ENCODE data around the gene TUSC1. TPM values are rescaled to one million over a fixed set of nuclear protein-coding genes. Genes with fewer than 3 reads are reported as not detected.

TUSC1 gene
- total and polyA plus RNA-seq, 2 of the 8 experiments (the other 6 are each of a cell fraction or from before 2014, with no cell fraction given), result 4.3 to 4.6 TPM

DNA sequence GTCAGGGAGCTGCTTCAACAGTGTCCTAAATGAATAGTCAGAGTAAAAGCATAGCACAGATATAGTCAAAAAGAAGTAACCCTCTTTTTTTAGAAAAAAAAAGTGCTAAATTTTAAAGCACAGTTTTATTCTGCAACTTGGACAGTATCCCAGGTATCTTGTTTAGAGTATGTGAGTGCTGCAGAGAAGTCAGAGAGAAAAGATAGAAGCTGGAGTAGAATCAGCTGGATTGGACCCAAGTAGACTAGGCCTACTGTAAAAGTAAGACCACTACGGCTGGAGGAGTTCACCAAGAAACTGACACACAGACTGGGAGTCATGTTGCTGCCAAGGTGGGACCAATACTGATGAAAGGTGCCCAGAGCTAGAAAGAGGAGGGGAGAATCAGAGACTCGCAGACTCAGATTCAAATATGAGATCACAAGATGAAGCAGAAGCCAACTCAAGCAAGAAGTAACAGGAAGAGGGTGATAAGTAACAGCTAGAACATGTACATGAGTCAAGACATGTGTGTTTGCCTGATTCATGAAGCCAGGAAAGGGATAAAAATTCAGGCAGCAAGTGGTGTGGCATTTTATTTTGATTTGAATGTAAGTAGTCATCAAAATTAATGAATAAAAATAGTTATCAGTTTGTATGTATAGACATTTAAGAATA lies 25.6 kb upstream of the TUSC1 start:
- H3K23ac ChIP-seq (ENCODE audit: insufficient read length), result no peak overlapping the region
- no peaks in the 10 kb centered on the region for H3K79me1 ChIP-seq (ENCODE audit: low read depth, low read length)
- no peaks in the 10 kb centered on the region for H3K79me2 ChIP-seq (ENCODE audit: control insufficient read depth in 1 of 2, insufficient read depth in 2 of 2, low read length in 2 of 2)
- no peak overlapping the region for H2BK15ac ChIP-seq (ENCODE audit: low read length)
- no peaks in the 10 kb centered on the region for H4K20me1 ChIP-seq (replicated peaks in 1 of 2; ENCODE audit: control insufficient read depth in 1 of 2, insufficient read depth in 2 of 2, low read length in 2 of 2)
- ChIA-PET POLR2A (ENCODE audit: partially characterized antibody) (no interaction called here), CTCF (ENCODE audit: partially characterized antibody) (interaction anchor here (1.4 kb wide), 1 partner anchor 11 kb away, joined by 3 read pairs; no protein-coding TSS in a partner anchor)
- H4K91ac ChIP-seq (replicated peaks; ENCODE audit: insufficient read length, low read length), result no peak overlapping the region
- no peaks in the 10 kb centered on the region for H3K9me3 ChIP-seq (ENCODE audit: insufficient read depth in 2 of 2, low read depth in 1 of 2, low read length in 1 of 2)
- H3K27me3 ChIP-seq (replicated peaks in 1 of 4; ENCODE audit: control insufficient read depth in 3 of 4, extremely low read depth in 1 of 4, insufficient read depth in 3 of 4, low read length in 3 of 4), result no peaks in the 10 kb centered on the region
- H2BK20ac ChIP-seq (ENCODE audit: low read length), result no peak overlapping the region
- H3K36me3 ChIP-seq (ENCODE audit: control insufficient read depth in 2 of 4, insufficient read depth in 4 of 4, low read length in 3 of 4), result no peaks in the 10 kb centered on the region
- H3K23me2 ChIP-seq (ENCODE audit: low read depth, low read length), result no peaks in the 10 kb centered on the region
- no peak overlapping the region for H4K8ac ChIP-seq (ENCODE audit: extremely low read depth, insufficient read depth, low read length)
- H2BK120ac ChIP-seq (replicated peaks; ENCODE audit: low read depth, low read length), result no peak overlapping the region
- H3K18ac ChIP-seq (ENCODE audit: extremely low read depth, low read length), result no peak overlapping the region
- H2AFZ ChIP-seq (ENCODE audit: low read length), result no peak overlapping the region
- TF ChIP-seq HDAC6 (IDR thresholded peaks at IDR 0.05; ENCODE audit: low read depth, low read length), result no peak
- H3K4me2 ChIP-seq (ENCODE audit: insufficient read depth in 1 of 2, low read depth in 2 of 2, low read length in 2 of 2), result no peak overlapping the region
- no peak overlapping the region for H2BK5ac ChIP-seq (ENCODE audit: low read depth, low read length)
- H2BK12ac ChIP-seq (ENCODE audit: low read depth, low read length), result no peak overlapping the region
- no peak overlapping the region for H3K9ac ChIP-seq (replicated peaks in 1 of 4; ENCODE audit: extremely low read depth in 1 of 4, low read depth in 3 of 4, low read length in 3 of 4)
- H3K14ac ChIP-seq (ENCODE audit: insufficient read length), result no peak overlapping the region
- 81% methylated on average over 2 of the region's 2 CpGs; no CpG with 5 or more reads in 1 of the 2 experiments for WGBS, 2 experiments (ENCODE audit: extremely low coverage in 1 of 2, insufficient coverage in 1 of 2, insufficient read length in 1 of 2, insufficient replicate concordance in 2 of 2, low coverage in 1 of 2, low lambda C conversion rate in 2 of 2, missing lambda C conversion rate in 1 of 2)
- FAIRE-seq (no peak), DNase-seq (ENCODE audit: low read depth in 1 of 2, low spot score in 2 of 2) (no peak)
- no peak overlapping the region for H2AK5ac ChIP-seq (ENCODE audit: low read depth, low read length)
- no peak overlapping the region for H3K56ac ChIP-seq (replicated peaks; ENCODE audit: insufficient read length, low read depth, low read length)
- no peak overlapping the region for H4K5ac ChIP-seq (ENCODE audit: insufficient read length, low read depth, low read length)
- no peaks in the 10 kb centered on the region for H3K4me1 ChIP-seq (replicated peaks in 1 of 4; ENCODE audit: control insufficient read depth in 3 of 4, insufficient read depth in 4 of 4, low read length in 3 of 4)
- H3K4me3 ChIP-seq (ENCODE audit: extremely low read depth in 1 of 4, insufficient read depth in 2 of 4, low read depth in 3 of 4, low read length in 4 of 4), result no peak overlapping the region
- no peak overlapping the region for H3K27ac ChIP-seq (ENCODE audit: low read depth, low read length)
- no peak overlapping the region for H3K4ac ChIP-seq (replicated peaks; ENCODE audit: insufficient read length, low read depth, low read length)
